WI38 (cell line): ENCODE results near the gene SAE1.

Source experiments
- H3K4me3 ChIP-seq: 2 replicates; pipeline ENCODE4 v1.5.1; 2011; ENCODE audit warnings: low read depth, mild to moderate bottlenecking, control low read depth, low read length
- CTCF ChIP-seq: IDR thresholded peaks from 2 replicates; pipeline ENCODE4 v1.5.1; 2012; ENCODE audit warnings: low read depth, mild to moderate bottlenecking, control low read depth, low read length

Gene SAE1

DNA sequence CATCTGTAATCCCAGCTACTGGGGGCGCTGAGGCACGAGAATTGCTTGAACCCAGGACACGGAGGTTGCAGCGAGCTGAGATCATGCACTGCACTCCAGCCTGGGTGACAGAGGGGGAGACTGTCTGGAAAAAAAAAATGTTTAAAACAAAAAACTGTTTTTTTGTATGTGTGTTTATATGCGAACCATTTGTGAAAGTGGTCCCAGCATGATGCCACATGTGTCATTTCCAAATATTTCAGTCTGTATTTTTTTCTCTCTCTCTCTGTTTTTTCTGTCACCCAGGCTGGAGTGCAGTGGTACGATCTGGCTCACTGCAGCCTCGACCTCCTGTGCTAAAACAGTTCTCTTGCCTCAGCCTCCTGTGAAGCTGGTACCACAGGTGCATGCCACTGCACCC lies 37.4 kb downstream of the SAE1 start:
- no peak overlapping the region for H3K4me3 ChIP-seq
- no peak for TF ChIP-seq CTCF

- H3K4me3 ChIP-seq, result no peak overlapping the region
- TF ChIP-seq CTCF, result no peak
Measured at GRCh38 chr19:47172666-47173455, 42.2 kb downstream of the SAE1 start.

DNA sequence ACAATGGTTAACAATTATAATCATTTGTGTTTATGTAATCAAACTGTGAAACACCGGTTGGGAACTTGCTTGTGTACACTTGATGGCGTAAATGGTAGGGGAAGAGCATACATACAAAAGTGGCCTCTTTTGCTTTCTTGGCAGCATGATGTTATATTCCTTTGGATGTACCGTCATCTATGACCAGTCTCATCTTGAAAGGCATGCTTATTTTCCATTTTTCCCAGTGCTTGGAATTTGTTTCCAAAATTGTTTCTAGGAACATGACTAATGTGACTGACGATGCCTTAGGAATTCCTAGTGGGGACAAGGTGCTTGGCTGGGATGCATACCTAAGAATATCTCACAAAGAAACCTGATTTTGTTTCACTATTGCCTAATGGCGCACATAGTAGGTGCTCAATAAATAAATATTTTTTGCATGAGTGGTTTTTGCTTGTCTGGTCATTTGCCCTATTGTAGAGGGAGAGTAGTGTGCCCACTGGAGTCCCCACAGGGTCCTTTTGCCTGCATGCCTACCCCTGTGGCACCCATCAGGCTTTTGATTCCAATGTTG lies 45.5 kb downstream of the SAE1 start:
- no peak for TF ChIP-seq CTCF
- H3K4me3 ChIP-seq, result no peak overlapping the region

- TF ChIP-seq CTCF, result no peak
- no peak overlapping the region for H3K4me3 ChIP-seq
Measured at GRCh38 chr19:47176627-47177090, 46.0 kb downstream of the SAE1 start.

GRCh38 chr19:47179653-47180310 lies 49.1 kb downstream of the SAE1 start:
- no peak overlapping the region for H3K4me3 ChIP-seq
- no peak for TF ChIP-seq CTCF

DNA sequence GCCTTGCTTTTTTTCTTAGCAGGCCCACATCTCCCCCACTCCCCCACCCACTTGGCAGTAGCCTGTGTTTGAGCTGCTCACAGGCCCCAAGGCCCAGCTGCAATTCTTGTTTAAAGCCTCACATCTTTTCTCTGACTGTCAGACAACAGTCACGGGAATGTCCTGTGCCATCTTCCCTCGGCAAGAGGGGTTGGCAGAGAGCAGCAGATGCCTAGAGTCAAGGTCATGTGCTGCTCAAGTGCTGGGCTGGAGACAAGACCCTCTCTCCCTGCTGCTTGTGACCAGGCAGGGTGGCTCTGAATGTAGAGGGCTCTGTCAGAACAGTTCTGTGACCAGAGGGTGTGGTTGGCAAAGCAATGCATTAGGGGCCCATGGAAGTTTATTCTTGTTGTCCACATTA lies 53.0 kb downstream of the SAE1 start:
- TF ChIP-seq CTCF, result no peak

More for the DNA sequence above, 53.0 kb downstream of the SAE1 start:
- no peak overlapping the region for H3K4me3 ChIP-seq
